Erythroblast (primary cell): ENCODE measurements around the gene RGS19.

Experiments
- GATA1 ChIP-seq: IDR thresholded peaks from 2 replicates; pipeline ENCODE4 v1.6.1; 2011; ENCODE audit warnings: low read depth, mild to moderate bottlenecking, control low read depth, low read length, moderate library complexity
- POLR2A ChIP-seq: IDR thresholded peaks from 2 replicates; pipeline ENCODE4 v1.6.1; 2011; ENCODE audit warnings: mild to moderate bottlenecking, low read length

GRCh38 chr20:64030371-64031134, 48.8 kb downstream of the RGS19 start:
- TF ChIP-seq POLR2A (no peak), GATA1 (no peak)
